Caco-2 (cell line): ENCODE measurements around the gene PFDN1. TPM values are rescaled to one million over a fixed set of nuclear protein-coding genes. Genes with fewer than 3 reads are reported as not detected.

Experiments
- BruUV-seq: library from RNA; stranded (reverse); fragments of 400-500 nt; replicated peaks from 2 replicates; lab custom pipeline; 2021; lab: Mats Ljungman, UMichigan
- CTCF ChIA-PET: fragments of 300-600 bp; sonication (Branson Sonifier 250); formaldehyde crosslinking; loops from one replicate; lab custom pipeline; 2022; ENCODE audit warnings: antibody characterized with exemption; lab: Charles Lee
- POLR2A ChIA-PET: fragments of 300-600 bp; sonication (Branson Sonifier 250); formaldehyde crosslinking; loops from one replicate; lab custom pipeline; 2022; ENCODE audit warnings: antibody characterized with exemption; lab: Charles Lee
- DNase-seq, 2 experiments: peaks; one replicate each; pipeline versions ENCODE4 v3.0.0 to v3.0.0-alpha.2; 2020 to 2022
- H3K27me3 ChIP-seq: replicated peaks from 2 replicates; pipeline ENCODE4 v1.6.0; 2011; ENCODE audit warnings: low read length; ENCODE audit not compliant: control insufficient read depth, insufficient read depth
- H3K36me3 ChIP-seq: 2 replicates; pipeline ENCODE4 v1.5.1; 2011; ENCODE audit warnings: low read length; ENCODE audit not compliant: control insufficient read depth, insufficient read depth
- H3K4me1 ChIP-seq: fragments of 250-450 bp; sonication (Bioruptor Pico); 2 replicates; pipeline ENCODE4 v1.5.1; 2020; ENCODE audit warnings: mild to moderate bottlenecking
- H3K4me3 ChIP-seq: 2 replicates; pipeline ENCODE4 v1.5.1; 2011; ENCODE audit warnings: low read depth, mild to moderate bottlenecking, control low read depth, low read length
- H3K9me3 ChIP-seq: fragments of 250-450 bp; sonication (Bioruptor Pico); 2 replicates; pipeline ENCODE4 v1.5.1; 2020; ENCODE audit warnings: mild to moderate bottlenecking, moderate library complexity
- H3K27ac Mint-ChIP-seq: one replicate; pipeline ENCODE4 v1.8.0; 2022; ENCODE audit warnings: mixed read lengths; ENCODE audit not compliant: unreplicated experiment
- H3K27me3 Mint-ChIP-seq: one replicate; pipeline ENCODE4 v1.8.0; 2022; ENCODE audit warnings: mixed read lengths; ENCODE audit not compliant: insufficient read depth, unreplicated experiment
- H3K36me3 Mint-ChIP-seq: one replicate; pipeline ENCODE4 v1.8.0; 2022; ENCODE audit warnings: mild to moderate bottlenecking, mixed read lengths; ENCODE audit not compliant: insufficient read depth, unreplicated experiment
- H3K4me1 Mint-ChIP-seq: one replicate; pipeline ENCODE4 v1.8.0; 2022; ENCODE audit warnings: low read depth, mixed read lengths; ENCODE audit not compliant: unreplicated experiment
- H3K4me3 Mint-ChIP-seq: one replicate; pipeline ENCODE4 v1.8.0; 2022; ENCODE audit warnings: mild to moderate bottlenecking, moderate library complexity, mixed read lengths; ENCODE audit not compliant: unreplicated experiment
- H3K9me3 Mint-ChIP-seq: one replicate; pipeline ENCODE4 v1.8.0; 2022; ENCODE audit warnings: mixed read lengths; ENCODE audit not compliant: unreplicated experiment
- intact Hi-C: fragments of 100-400 bp; cut with micrococcal nuclease; formaldehyde crosslinking; loops from one replicate; pipeline ENCODE4 v1.10.0; 2022; ENCODE audit not compliant: unreplicated experiment
- total RNA-seq: library from RNA; stranded (reverse); gene quantifications from 2 replicates; pipeline ENCODE4 v1.2.3, GENCODE V29; 2022
- TF ChIP-seq, protein P1 (sequence below), 2 experiments: fragments of 200-600 bp in 1 of 2; IDR thresholded peaks; 1 replicate in 1 of 2; 2 replicates in 1 of 2; pipeline versions ENCODE4 v1.5.1 to v1.8.0; 2011 to 2022; ENCODE audit warnings: antibody characterized with exemption in 1 of 2, control low read depth in 1 of 2, inconsistent platforms in 1 of 2, low read depth in 1 of 2, low read length in 1 of 2, mild to moderate bottlenecking in 1 of 2, moderate library complexity in 1 of 2; ENCODE audit not compliant: insufficient read depth in 1 of 2, severe bottlenecking in 1 of 2, unreplicated experiment in 1 of 2

PFDN1 gene
- total RNA-seq, 1 experiment from 2014 or later, result 81.1 TPM

DNA sequence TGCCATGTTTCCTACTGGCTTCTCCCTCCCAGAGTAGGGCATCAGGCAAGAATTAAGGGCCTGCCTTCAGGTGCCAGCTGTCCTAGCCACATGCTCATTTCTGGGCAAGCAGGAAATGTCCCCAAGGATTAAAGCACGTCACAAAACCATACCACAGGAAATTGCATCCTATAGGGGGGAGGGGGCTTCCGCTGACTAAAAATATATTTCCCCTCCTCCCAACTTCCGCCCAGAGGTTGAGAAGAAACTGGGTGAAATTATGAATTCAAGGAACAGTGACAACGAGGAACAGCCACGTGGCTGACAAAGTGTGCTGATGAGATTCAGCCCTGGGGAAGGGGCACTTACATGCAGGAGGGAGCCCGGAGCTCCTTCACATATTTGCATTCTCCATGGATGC, 39.4 kb upstream of the PFDN1 start:
- CTCF ChIA-PET, result no interaction called here
- H3K9me3 Mint-ChIP-seq, result no peaks in the 10 kb centered on the region
- POLR2A ChIA-PET, result no interaction called here
- no TSS peak for BruUV-seq
- H3K4me1 Mint-ChIP-seq, result peaks cover 11% of the 10 kb centered on the region
- no peaks in the 10 kb centered on the region for H3K27me3 Mint-ChIP-seq
- no peak overlapping the region for H3K4me3 Mint-ChIP-seq
- peaks cover 20% of the 10 kb centered on the region for H3K36me3 Mint-ChIP-seq
- TF ChIP-seq, protein P1, sequence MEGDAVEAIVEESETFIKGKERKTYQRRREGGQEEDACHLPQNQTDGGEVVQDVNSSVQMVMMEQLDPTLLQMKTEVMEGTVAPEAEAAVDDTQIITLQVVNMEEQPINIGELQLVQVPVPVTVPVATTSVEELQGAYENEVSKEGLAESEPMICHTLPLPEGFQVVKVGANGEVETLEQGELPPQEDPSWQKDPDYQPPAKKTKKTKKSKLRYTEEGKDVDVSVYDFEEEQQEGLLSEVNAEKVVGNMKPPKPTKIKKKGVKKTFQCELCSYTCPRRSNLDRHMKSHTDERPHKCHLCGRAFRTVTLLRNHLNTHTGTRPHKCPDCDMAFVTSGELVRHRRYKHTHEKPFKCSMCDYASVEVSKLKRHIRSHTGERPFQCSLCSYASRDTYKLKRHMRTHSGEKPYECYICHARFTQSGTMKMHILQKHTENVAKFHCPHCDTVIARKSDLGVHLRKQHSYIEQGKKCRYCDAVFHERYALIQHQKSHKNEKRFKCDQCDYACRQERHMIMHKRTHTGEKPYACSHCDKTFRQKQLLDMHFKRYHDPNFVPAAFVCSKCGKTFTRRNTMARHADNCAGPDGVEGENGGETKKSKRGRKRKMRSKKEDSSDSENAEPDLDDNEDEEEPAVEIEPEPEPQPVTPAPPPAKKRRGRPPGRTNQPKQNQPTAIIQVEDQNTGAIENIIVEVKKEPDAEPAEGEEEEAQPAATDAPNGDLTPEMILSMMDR (IDR thresholded peaks at IDR 0.05; ENCODE audit: insufficient read depth in 1 of 2, low read depth in 1 of 2, low read length in 1 of 2, severe bottlenecking in 1 of 2, unreplicated experiment in 1 of 2), result no peak
- Histone ChIP-seq H3K9me3 (no peaks in the 10 kb centered on the region), H3K27me3 (no peaks in the 10 kb centered on the region), H3K36me3 (no peaks in the 10 kb centered on the region; the same call in none of the 2 replicates), H3K4me1 (peaks cover 20% of the 10 kb centered on the region), H3K4me3 (no peak overlapping the region)
- no peak overlapping the region for H3K27ac Mint-ChIP-seq
- intact Hi-C loops, result no loop called here
- DNase-seq, result no peak

DNA sequence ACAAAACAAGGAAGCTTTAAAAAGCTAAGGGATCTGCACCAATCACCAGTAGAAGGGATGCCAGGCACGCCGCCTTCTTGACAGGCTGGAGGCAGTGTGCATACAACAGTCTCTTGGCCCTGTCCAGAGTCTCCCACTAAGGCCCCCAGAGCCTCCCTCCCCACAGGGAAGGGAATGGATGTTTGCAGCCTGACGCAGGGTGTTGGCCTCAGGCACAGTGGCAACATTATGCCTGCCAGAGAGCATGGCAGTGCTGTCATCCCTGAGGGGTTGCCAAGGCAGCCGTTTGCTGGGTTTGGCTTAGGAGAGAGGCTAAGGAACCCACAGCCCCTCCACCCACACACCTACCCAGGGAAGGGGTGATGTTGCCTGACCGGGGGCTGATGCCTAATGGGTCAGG, 38.7 kb upstream of the PFDN1 start:
- POLR2A ChIA-PET, result no interaction called here
- Histone ChIP-seq H3K27me3 (no peaks in the 10 kb centered on the region), H3K4me3 (no peak overlapping the region), H3K36me3 (no peaks in the 10 kb centered on the region; the same call in none of the 2 replicates), H3K9me3 (no peaks in the 10 kb centered on the region), H3K4me1 (peaks cover 15% of the 10 kb centered on the region)
- H3K4me3 Mint-ChIP-seq, result no peak overlapping the region
- H3K36me3 Mint-ChIP-seq, result peaks cover 20% of the 10 kb centered on the region
- TF ChIP-seq, protein P1 (IDR thresholded peaks at IDR 0.05; ENCODE audit: insufficient read depth in 1 of 2, low read depth in 1 of 2, low read length in 1 of 2, severe bottlenecking in 1 of 2, unreplicated experiment in 1 of 2), result no peak
- CTCF ChIA-PET, result no interaction called here
- H3K27ac Mint-ChIP-seq, result no peak overlapping the region
- BruUV-seq, result no TSS peak
- intact Hi-C loops, result no loop called here
- no peaks in the 10 kb centered on the region for H3K9me3 Mint-ChIP-seq
- no peaks in the 10 kb centered on the region for H3K27me3 Mint-ChIP-seq
- DNase-seq, result no peak
- peaks cover 11% of the 10 kb centered on the region for H3K4me1 Mint-ChIP-seq

DNA sequence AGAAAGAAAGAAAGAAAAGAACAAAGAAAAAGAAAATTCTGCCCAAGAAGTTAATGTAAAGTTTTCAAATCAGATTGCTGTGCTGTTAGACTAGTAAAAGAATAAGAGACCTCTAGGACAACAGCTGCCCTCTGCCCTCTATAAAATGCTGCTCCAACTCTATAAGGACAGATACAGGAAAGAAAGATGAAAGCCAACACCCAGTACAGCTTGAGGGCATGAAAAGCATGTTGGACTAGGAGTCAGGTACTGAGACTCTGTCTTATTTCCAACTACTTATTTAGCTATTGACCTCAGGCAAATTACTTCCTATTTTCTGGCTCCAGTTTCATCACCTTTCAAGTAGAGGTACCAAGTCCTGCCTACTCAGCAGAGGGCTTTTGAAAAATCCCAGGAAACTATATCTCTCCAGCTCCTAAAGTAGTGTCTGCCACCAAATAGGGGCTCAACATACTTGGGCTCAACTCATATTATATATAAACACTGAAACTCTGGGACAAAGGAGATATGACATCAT, 37.8 kb upstream of the PFDN1 start:
- Mint-ChIP-seq H3K36me3 (peaks cover 17% of the 10 kb centered on the region), H3K9me3 (no peaks in the 10 kb centered on the region), H3K27ac (no peak overlapping the region), H3K4me3 (no peak overlapping the region), H3K27me3 (no peaks in the 10 kb centered on the region), H3K4me1 (peaks cover 15% of the 10 kb centered on the region)
- Histone ChIP-seq H3K4me3 (no peak overlapping the region), H3K9me3 (no peaks in the 10 kb centered on the region), H3K4me1 (peaks cover 15% of the 10 kb centered on the region), H3K36me3 (no peaks in the 10 kb centered on the region; the same call in none of the 2 replicates), H3K27me3 (no peaks in the 10 kb centered on the region)
- POLR2A ChIA-PET, result no interaction called here
- BruUV-seq, result no TSS peak
- intact Hi-C loops, result no loop called here
- DNase-seq, result no peak
- CTCF ChIA-PET, result no interaction called here
- TF ChIP-seq, protein P1 (IDR thresholded peaks at IDR 0.05; ENCODE audit: insufficient read depth in 1 of 2, low read depth in 1 of 2, low read length in 1 of 2, severe bottlenecking in 1 of 2, unreplicated experiment in 1 of 2), result no peak
